NCI-H2081 treated with DMSO at 0.1 percent for 48 hours (cell line): ENCODE measurements around the gene PTPN6.

ENCODE experiments used
- DNase-seq: peaks from one replicate; lab custom pipeline; 2025; lab: John Stamatoyannopoulos, UW

The PTPN6 gene

GRCh38 chr12:6956021-6956727, 5.0 kb downstream of the PTPN6 start:
- no peak for DNase-seq

GRCh38 chr12:6957151-6957701, 6.1 kb downstream of the PTPN6 start:
- DNase-seq, result no peak

- DNase-seq, result no peak
These were observed 6.8 kb downstream of the PTPN6 start for GRCh38 chr12:6957741-6958608.

DNA sequence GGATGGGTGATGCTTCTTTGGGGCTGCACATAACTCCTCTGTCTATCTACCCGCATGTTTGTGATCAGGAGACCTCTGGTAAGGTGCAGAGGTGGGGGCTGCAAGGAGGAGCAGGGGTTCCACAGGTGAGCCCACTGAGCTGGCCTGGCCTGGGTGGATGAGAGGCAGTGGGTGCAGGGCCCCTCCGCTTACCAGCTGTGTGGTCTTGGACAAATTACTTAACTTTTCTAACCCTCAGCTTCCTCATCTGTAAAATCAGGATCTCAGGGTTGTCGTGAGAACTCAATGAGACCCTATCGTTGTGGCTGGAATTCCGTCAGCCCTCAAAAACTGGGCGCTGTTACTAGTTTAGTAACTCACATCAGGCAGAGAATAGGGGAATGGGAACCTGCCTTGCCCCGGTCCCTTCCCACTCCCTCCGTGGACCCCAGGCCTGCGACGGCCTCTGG, 7.5 kb downstream of the PTPN6 start:
- DNase-seq, result no peak

DNA sequence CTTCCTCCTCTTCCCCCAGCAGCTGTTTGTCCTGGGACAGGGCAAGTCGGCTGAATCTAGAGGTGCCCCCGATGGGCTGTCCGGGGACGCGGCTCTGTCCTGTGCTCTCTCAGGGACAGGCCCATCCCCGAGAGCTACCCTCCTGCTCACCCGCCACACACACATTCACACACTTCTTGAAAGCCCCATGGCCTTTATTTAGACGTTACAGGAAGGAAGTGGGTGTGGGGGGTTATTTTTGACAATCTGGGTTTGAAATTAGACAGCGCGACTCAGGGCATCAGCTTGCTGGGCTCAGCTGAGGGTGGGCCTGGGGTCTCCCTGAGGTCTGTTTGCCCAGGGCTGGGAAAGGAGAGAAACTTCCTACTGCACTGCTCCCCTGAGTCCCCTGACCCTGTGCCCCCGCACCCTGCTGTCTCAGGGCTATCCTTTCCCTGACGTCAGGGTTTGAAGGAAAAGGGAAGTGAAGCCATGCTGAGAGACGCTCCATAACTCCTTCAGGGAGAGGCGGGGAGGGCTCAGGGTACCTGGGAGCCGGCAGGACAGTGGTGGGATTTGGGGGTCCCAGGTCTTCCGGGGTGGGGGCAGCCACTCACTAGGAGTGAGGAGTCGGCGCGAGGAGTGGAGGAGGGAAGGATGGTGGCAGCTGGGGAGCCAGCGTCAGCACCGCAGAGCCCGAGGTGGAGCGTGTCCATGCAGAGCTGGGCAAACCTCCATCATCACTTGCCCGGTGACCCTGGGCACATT, 8.1 kb downstream of the PTPN6 start:
- DNase-seq, result no peak

GRCh38 chr12:6959805-6960592, 8.8 kb downstream of the PTPN6 start:
- DNase-seq, result no peak

- DNase-seq, result no peak
These were observed 9.6 kb downstream of the PTPN6 start for GRCh38 chr12:6960593-6961277.

- DNase-seq, result no peak
These were observed 10.1 kb downstream of the PTPN6 start for GRCh38 chr12:6961278-6961694.

- peak; percentile 95 for DNase-seq
These were observed 10.6 kb downstream of the PTPN6 start for GRCh38 chr12:6961695-6962284.

GRCh38 chr12:6962285-6963015, 11.3 kb downstream of the PTPN6 start:
- DNase-seq, result peak; percentile 95

- DNase-seq, result peak; percentile 54
These were observed 12.0 kb downstream of the PTPN6 start for GRCh38 chr12:6963016-6963731.

DNA sequence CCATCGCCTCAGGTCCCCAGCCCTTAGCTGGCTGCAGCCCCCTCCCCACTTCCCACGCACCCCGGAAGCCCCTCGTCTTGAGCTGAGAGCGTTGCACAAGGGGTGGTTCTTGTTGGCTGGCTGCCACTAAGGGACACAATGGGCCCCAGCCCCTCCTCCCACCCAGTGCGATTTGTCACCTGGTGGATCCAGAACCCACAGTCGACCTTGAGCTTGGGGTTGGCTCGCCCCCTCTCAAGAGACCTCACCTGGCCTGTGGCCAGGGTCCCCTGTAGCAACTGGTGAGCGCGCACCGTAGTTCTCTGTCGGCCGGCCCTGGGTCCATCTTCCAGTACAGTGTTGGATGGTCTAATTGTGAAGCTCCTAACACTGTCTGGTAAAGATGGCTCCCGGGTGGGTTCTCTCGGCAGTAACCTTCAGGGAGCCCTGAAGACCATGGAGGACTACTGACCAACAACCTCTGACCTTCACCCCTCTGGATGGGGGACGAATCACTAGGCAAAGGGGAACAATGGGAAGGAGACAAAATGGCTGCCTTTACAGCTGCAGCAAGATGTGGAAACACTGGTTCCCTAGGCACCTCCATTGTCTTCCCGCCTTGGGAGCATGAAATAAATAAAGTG, 12.7 kb downstream of the PTPN6 start:
- no peak for DNase-seq

- no peak for DNase-seq
These were observed 13.5 kb downstream of the PTPN6 start for GRCh38 chr12:6964605-6965025.

DNA sequence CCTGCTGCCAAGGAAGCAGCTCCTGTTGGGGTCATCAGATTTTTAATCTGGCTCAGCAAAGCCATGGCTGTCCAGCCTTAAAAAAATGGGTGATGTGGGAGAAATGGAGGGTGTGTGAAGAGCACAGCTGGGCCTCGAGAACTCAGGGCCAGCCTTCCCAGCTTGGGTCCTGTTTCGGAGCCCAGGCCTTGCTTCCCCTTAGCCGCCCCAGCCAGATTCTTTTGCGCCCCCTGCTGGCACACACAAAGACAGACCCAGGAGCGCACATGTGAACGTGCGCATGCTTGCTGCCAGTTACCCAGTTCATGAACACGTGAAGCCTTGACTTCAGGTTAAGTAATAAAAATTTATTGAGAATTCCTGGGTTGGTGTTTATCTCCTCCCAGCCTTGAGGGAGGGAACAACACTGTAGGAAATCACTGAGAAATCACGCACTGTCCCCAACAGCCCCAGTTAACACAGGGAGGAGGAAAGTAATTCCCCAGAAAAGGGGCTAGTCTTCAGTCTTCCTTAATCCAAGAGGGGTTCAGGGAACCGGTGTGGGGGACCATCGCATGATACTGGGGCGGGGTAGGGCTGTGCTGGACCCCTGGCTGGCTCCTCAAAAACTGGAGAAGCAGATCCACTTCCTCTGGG, 14.0 kb downstream of the PTPN6 start:
- peak; percentile 76 for DNase-seq

DNA sequence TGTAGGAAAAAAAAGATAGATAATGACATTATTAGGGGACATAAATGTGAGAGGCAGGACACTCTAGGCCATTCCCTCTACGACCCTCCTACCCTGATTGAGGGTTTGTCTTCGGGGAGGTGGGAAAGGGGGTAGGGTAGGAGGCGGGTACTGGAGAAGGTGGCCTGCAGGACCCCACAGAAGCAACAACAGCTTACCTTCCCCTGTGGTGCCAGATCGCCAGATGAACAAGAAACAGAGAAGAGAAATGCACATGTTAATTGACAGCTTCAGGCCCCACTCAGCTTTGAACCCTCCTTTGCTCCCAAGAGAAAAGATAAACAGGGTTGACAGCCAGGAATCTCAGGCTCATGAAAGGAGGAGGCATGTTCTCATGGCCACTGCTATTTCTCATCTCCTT, 14.6 kb downstream of the PTPN6 start:
- DNase-seq, result no peak

- DNase-seq, result no peak
These were observed 15.2 kb downstream of the PTPN6 start for GRCh38 chr12:6966351-6966750.

DNA sequence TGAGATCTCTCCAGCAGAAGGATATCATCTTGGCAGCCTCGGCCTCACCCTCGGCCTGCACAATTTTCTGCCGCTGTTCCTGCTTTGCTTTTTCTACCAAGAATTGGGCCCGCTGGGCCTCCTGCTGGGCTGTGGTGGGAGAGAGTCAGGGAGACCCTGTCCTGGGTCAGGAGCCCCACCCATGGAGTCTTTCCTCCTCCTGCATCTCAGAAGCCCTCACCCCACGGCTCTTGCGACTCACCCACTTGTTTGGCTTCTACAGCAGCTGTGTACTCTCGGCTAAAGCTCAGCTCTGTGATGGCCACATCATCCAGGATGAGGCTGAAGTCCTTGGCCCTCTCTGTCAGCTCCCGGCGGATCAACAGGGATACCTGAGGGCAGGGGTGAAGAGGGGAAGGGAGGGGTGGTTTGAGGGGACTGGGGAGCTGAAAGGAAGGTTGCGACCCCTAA, 16.5 kb downstream of the PTPN6 start:
- DNase-seq, result no peak

GRCh38 chr12:6968426-6968825, 17.3 kb downstream of the PTPN6 start:
- no peak for DNase-seq
